HepG2 (cell line): ENCODE measurements around the gene RNFT2. TPM values are rescaled to one million over a fixed set of nuclear protein-coding genes. Genes with fewer than 3 reads are reported as not detected.

ENCODE experiments used
- ATAC-seq: fragments of 200-7000 bp; cut with Tn5 transposase; 3 replicates; pipeline ENCODE4 v1.9.1; 2020; ENCODE audit warnings: mild to moderate bottlenecking, moderate library complexity
- BruUV-seq: library from RNA; stranded (reverse); fragments of 400-500 nt; replicated peaks from 2 replicates; lab custom pipeline; 2021; lab: Mats Ljungman, UMichigan
- CTCF ChIA-PET: fragments of 300-600 bp; formaldehyde crosslinking; extraction: SDS; loops from one replicate; lab custom pipeline; 2021; ENCODE audit warnings: low total read pairs, inconsistent platforms, low intra/inter-chr PET ratio; lab: Yijun Ruan, JAX
- POLR2A ChIA-PET: fragments of 350-600 bp; sonication (Branson Sonifier 250); formaldehyde crosslinking; loops from one replicate; lab custom pipeline; 2020; ENCODE audit warnings: antibody characterized with exemption, inconsistent platforms; lab: Yijun Ruan, JAX
- DNase-seq: peaks from one replicate; pipeline ENCODE4 v3.0.0-alpha.2; 2015; ENCODE audit warnings: low spot score
- FAIRE-seq: peaks from 3 replicates; lab custom pipeline; 2011; peaks lifted over from hg19 to GRCh38; lab: Jason Lieb, UNC
- H2AFZ ChIP-seq: one replicate; pipeline ENCODE4 v1.6.1; 2011; ENCODE audit warnings: low read length, inconsistent platforms
- H3K27ac ChIP-seq: fragments of 300-600 bp; 3 replicates; pipeline ENCODE4 v1.8.0; 2011; ENCODE audit warnings: mixed run types, mild to moderate bottlenecking, mixed read lengths, low read length, inconsistent platforms; ENCODE audit not compliant: insufficient read depth; ENCODE audit errors: extremely low read length
- H3K27me3 ChIP-seq, 2 experiments: fragments of 200-600 bp in 1 of 2; 2 replicates in 1 of 2; 3 replicates in 1 of 2; pipeline versions ENCODE4 v1.6.0 to v1.8.0; 2011; ENCODE audit warnings: low read length in 2 of 2, mild to moderate bottlenecking in 2 of 2, moderate library complexity in 2 of 2, inconsistent platforms in 1 of 2; ENCODE audit not compliant: insufficient read depth in 2 of 2, control insufficient read depth in 1 of 2
- H3K36me3 ChIP-seq, 2 experiments: fragments of 200-600 bp in 1 of 2; replicated peaks in 1 of 2; 2 replicates in 1 of 2; 3 replicates in 1 of 2; pipeline versions ENCODE4 v1.5.1 to v1.8.0; 2011; ENCODE audit warnings: low read length in 2 of 2, inconsistent platforms in 1 of 2; ENCODE audit not compliant: insufficient read depth in 2 of 2, control insufficient read depth in 1 of 2
- H3K4me1 ChIP-seq: 2 replicates; pipeline ENCODE4 v1.5.1; 2012; ENCODE audit warnings: low read length, inconsistent platforms; ENCODE audit not compliant: insufficient read depth
- H3K4me2 ChIP-seq: 2 replicates; pipeline ENCODE4 v1.6.0; 2011; ENCODE audit warnings: low read depth, low read length, inconsistent platforms
- H3K4me3 ChIP-seq, 3 experiments: fragments of 200-600 bp in 1 of 3; sonication (generic), shearing (Covaris generic) in 1 of 3; replicated peaks in 1 of 3; 2 replicates each; pipeline ENCODE4 v1.5.1; 2011 to 2016; ENCODE audit warnings: low read length in 3 of 3, inconsistent platforms in 2 of 3, low read depth in 2 of 3, mild to moderate bottlenecking in 2 of 3, control low read depth in 1 of 3, mixed read lengths in 1 of 3; ENCODE audit not compliant: insufficient read depth in 1 of 3
- H3K79me2 ChIP-seq: one replicate; pipeline ENCODE4 v1.6.1; 2011; ENCODE audit warnings: low read length, inconsistent platforms; ENCODE audit not compliant: insufficient read depth
- H3K9ac ChIP-seq: 2 replicates; pipeline ENCODE4 v1.6.0; 2011; ENCODE audit warnings: mild to moderate bottlenecking, low read depth, low read length, inconsistent platforms; ENCODE audit not compliant: insufficient read depth
- H3K9me3 ChIP-seq: 2 replicates; pipeline ENCODE4 v1.5.1; 2012; ENCODE audit warnings: mild to moderate bottlenecking, low read length
- H4K20me1 ChIP-seq: 2 replicates; pipeline ENCODE4 v1.6.0; 2011; ENCODE audit warnings: inconsistent platforms, mild to moderate bottlenecking, low read length, moderate library complexity; ENCODE audit not compliant: insufficient read depth
- ATF3 ChIP-seq: sonication (generic); formaldehyde crosslinking; IDR thresholded peaks from 2 replicates; pipeline ENCODE4 v1.4.0; 2020; ENCODE audit warnings: missing genetic modification reagents
- KLF16 ChIP-seq, 2 experiments: sonication (generic) in 1 of 2; formaldehyde crosslinking in 1 of 2; IDR thresholded peaks; 2 replicates each; pipeline versions ENCODE4 v1.6.1 to v1.8.0; 2016 to 2023; ENCODE audit warnings: missing genetic modification reagents in 2 of 2, missing compliant biosample characterization in 1 of 2
- ZFP36 ChIP-seq: fragments of 150-350 bp; IDR thresholded peaks from 2 replicates; pipeline ENCODE4 v1.6.1; 2018; ENCODE audit warnings: borderline replicate concordance, low read length, low read depth; ENCODE audit not compliant: partially characterized antibody
- ZNF33B ChIP-seq: sonication (generic); formaldehyde crosslinking; IDR thresholded peaks from 2 replicates; pipeline ENCODE4 v1.5.1; 2020; ENCODE audit warnings: mild to moderate bottlenecking, missing genetic modification reagents
- ZNF768 ChIP-seq: sonication (generic); formaldehyde crosslinking; IDR thresholded peaks from 2 replicates; pipeline ENCODE4 v1.4.0; 2020; ENCODE audit warnings: missing genetic modification reagents
- ZUFSP ChIP-seq: sonication (generic); formaldehyde crosslinking; IDR thresholded peaks from 2 replicates; pipeline ENCODE4 v1.9.0; 2021; ENCODE audit warnings: missing genetic modification reagents, mild to moderate bottlenecking, borderline replicate concordance
- WGBS: methylation state at CpG from one replicate; pipeline ENCODE4 v1.1.6; 2017; ENCODE audit warnings: low lambda C conversion rate; 5-methylcytosine and 5-hydroxymethylcytosine counted together
- in situ Hi-C: cut with HindIII; loops from 2 replicates; pipeline ENCODE4 v1.10.0; 2017; ENCODE audit warnings: low pct_unique_long_range_greater_than_20kb; ENCODE audit not compliant: extremely low pct_ligation_motif_present
- intact Hi-C: fragments of 100-400 bp; cut with micrococcal nuclease; formaldehyde crosslinking; loops from one replicate; pipeline ENCODE4 v1.10.0; 2022; ENCODE audit not compliant: unreplicated experiment
- polyA plus RNA-seq, 8 experiments: library from polyadenylated mRNA; depleted of rRNA in 3 of 8; stranded (reverse) in 7 of 8; unstranded in 1 of 8; fragments of >200 nt; fragmentation: Illumina TruSeq in 4 of 8; extraction: Trizol in 4 of 8; gene quantifications; 2 replicates each; pipeline versions ENCODE4 v1.2.1 to v1.2.3, GENCODE V29; 2011 to 2016; ENCODE audit warnings: low read depth in 4 of 8, missing spikeins in 1 of 8, mixed read lengths in 1 of 8; ENCODE audit not compliant: insufficient read depth in 1 of 8
- total RNA-seq, 5 experiments: library from RNA; depleted of rRNA; stranded (reverse); fragments of >200 nt; fragmentation: Illumina TruSeq; extraction: Trizol; gene quantifications; 2 replicates each; pipeline ENCODE4 v1.2.3, GENCODE V29; 2016; ENCODE audit warnings: low read depth in 1 of 5
- TF ChIP-seq, protein P1 (sequence below): sonication (generic); formaldehyde crosslinking; IDR thresholded peaks from 2 replicates; pipeline ENCODE4 v1.5.0; 2020; ENCODE audit warnings: mild to moderate bottlenecking, low read depth, missing genetic modification reagents, borderline replicate concordance

Gene RNFT2
- total and polyA plus RNA-seq, 2 of the 13 experiments (the other 11 are each of a cell fraction or from before 2014, with no cell fraction given): 3.3 to 8.3 TPM

GRCh38 chr12:116760622-116761020 lies 22.5 kb downstream of the RNFT2 start:
- no peaks in the 10 kb centered on the region for H4K20me1 ChIP-seq
- ATAC-seq: no peak
- H3K4me3 ChIP-seq: no peak overlapping the region
- 99% methylated on average over 11 of the region's 11 CpGs for WGBS
- no peak overlapping the region for H3K4me2 ChIP-seq
- no peak for TF ChIP-seq KLF16 (CRISPR knock-in tag; IDR thresholded peaks at IDR 0.05)
- no peak for TF ChIP-seq ZUFSP (CRISPR knock-in tag)
- no peak for TF ChIP-seq ZFP36
- no peak for TF ChIP-seq ATF3 (CRISPR knock-in tag)
- TF ChIP-seq, all 625 proteins: peak for 0
- CTCF ChIA-PET: no interaction called here
- in situ Hi-C loops (no loop called here), intact Hi-C loops (no loop called here)
- BruUV-seq: no TSS peak
- H3K27ac ChIP-seq: no peak overlapping the region
- no peaks in the 10 kb centered on the region for H3K9me3 ChIP-seq
- no peak overlapping the region for H2AFZ ChIP-seq
- DNase-seq: no peak
- POLR2A ChIA-PET: no interaction called here
- H3K4me1 ChIP-seq: no peaks in the 10 kb centered on the region
- H3K9ac ChIP-seq: no peak overlapping the region
- H3K79me2 ChIP-seq: no peaks in the 10 kb centered on the region
- no peaks in the 10 kb centered on the region for H3K27me3 ChIP-seq
- H3K36me3 ChIP-seq: 0 out of 5 replicates have a peak, but pooled peaks cover 0 to 1% of the 10 kb centered on the region in 2 experiments
- no peak for FAIRE-seq

GRCh38 chr12:116761499-116761898 lies 23.4 kb downstream of the RNFT2 start:
- FAIRE-seq (no peak), ATAC-seq (no peak), DNase-seq (no peak)
- Histone ChIP-seq H3K4me1 (no peaks in the 10 kb centered on the region), H2AFZ (no peak overlapping the region), H3K36me3 (0 out of 5 replicates have a peak, but pooled peaks cover 0 to 1% of the 10 kb centered on the region in 2 experiments), H3K4me2 (no peak overlapping the region), H3K79me2 (no peaks in the 10 kb centered on the region), H3K27ac (no peak overlapping the region), H3K9me3 (no peaks in the 10 kb centered on the region), H4K20me1 (no peaks in the 10 kb centered on the region), H3K4me3 (no peak overlapping the region), H3K9ac (no peak overlapping the region), H3K27me3 (no peaks in the 10 kb centered on the region)
- ChIA-PET POLR2A (no interaction called here), CTCF (no interaction called here)
- WGBS: 93% methylated on average over 4 of the region's 4 CpGs
- TF ChIP-seq, protein P1, sequence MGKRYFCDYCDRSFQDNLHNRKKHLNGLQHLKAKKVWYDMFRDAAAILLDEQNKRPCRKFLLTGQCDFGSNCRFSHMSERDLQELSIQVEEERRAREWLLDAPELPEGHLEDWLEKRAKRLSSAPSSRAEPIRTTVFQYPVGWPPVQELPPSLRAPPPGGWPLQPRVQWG (CRISPR knock-in tag): no peak
- peak; percentile 73 for TF ChIP-seq ZNF768
- no peak for TF ChIP-seq ZNF33B (CRISPR knock-in tag)
- intact Hi-C loops (no loop called here), in situ Hi-C loops (no loop called here)
- BruUV-seq: no TSS peak
